HEK293T (cell line): Measurements from ENCODE around the gene SPECC1L.

Experiments
- ARNT ChIP-seq: fragments of 450-650 bp; IDR thresholded peaks from 2 replicates; pipeline ENCODE4 v1.6.1; 2017; ENCODE audit warnings: mild to moderate bottlenecking
- CTBP1 ChIP-seq: fragments of 450-650 bp; IDR thresholded peaks from 2 replicates; pipeline ENCODE4 v1.6.1; 2016; ENCODE audit warnings: borderline replicate concordance
- ELF4 ChIP-seq: fragments of 450-650 bp; IDR thresholded peaks from 2 replicates; pipeline ENCODE4 v1.6.1; 2017; ENCODE audit warnings: antibody characterized with exemption
- FOXA1 ChIP-seq: fragments of 450-650 bp; IDR thresholded peaks from 2 replicates; pipeline ENCODE4 v1.6.1; 2016; ENCODE audit warnings: mild to moderate bottlenecking
- FOXK2 ChIP-seq: fragments of 450-650 bp; IDR thresholded peaks from 2 replicates; pipeline ENCODE4 v1.6.1; 2016; ENCODE audit warnings: mild to moderate bottlenecking
- FOXM1 ChIP-seq: fragments of 450-650 bp; IDR thresholded peaks from 2 replicates; pipeline ENCODE4 v1.6.1; 2017; ENCODE audit warnings: mild to moderate bottlenecking, borderline replicate concordance
- L3MBTL2 ChIP-seq: fragments of 450-650 bp; conservative IDR thresholded peaks from 2 replicates; pipeline ENCODE4 v1.6.1; 2016; ENCODE audit warnings: mild to moderate bottlenecking
- NFRKB ChIP-seq: fragments of 450-650 bp; IDR thresholded peaks from 2 replicates; pipeline ENCODE4 v1.6.1; 2016; ENCODE audit warnings: mild to moderate bottlenecking, moderate library complexity
- PKNOX1 ChIP-seq: fragments of 450-650 bp; IDR thresholded peaks from 2 replicates; pipeline ENCODE4 v1.6.1; 2016
- SP1 ChIP-seq: fragments of 450-650 bp; IDR thresholded peaks from 2 replicates; pipeline ENCODE4 v1.6.1; 2017
- SUZ12 ChIP-seq: fragments of 450-650 bp; IDR thresholded peaks from 2 replicates; pipeline ENCODE4 v1.6.1; 2016; ENCODE audit warnings: mild to moderate bottlenecking

GRCh38 chr22:24404561-24405275 lies 134.1 kb downstream of the SPECC1L start:
- TF ChIP-seq SUZ12 (no peak), ARNT (no peak), SP1 (no peak), FOXK2 (no peak), L3MBTL2 (no peak), PKNOX1 (no peak), FOXA1 (no peak), CTBP1 (no peak), NFRKB (no peak), FOXM1 (no peak), ELF4 (no peak)
